Activated CD4-positive, alpha-beta T cell treated with anti-CD3 and anti-CD28 coated beads for 24 hours (primary cell): ENCODE results near the gene CD68.
"Not testable (repeated sequence)": the region's sequence is repeated elsewhere in the genome, so short reads cannot be mapped to it uniquely, and the experiment has no call there.

ENCODE experiments used
- DNase-seq, 2 donors: peaks; one replicate each; pipeline ENCODE4 v3.0.0-alpha.2; 2020; ENCODE audit warnings: low read depth in 2 of 2

The CD68 gene

DNA sequence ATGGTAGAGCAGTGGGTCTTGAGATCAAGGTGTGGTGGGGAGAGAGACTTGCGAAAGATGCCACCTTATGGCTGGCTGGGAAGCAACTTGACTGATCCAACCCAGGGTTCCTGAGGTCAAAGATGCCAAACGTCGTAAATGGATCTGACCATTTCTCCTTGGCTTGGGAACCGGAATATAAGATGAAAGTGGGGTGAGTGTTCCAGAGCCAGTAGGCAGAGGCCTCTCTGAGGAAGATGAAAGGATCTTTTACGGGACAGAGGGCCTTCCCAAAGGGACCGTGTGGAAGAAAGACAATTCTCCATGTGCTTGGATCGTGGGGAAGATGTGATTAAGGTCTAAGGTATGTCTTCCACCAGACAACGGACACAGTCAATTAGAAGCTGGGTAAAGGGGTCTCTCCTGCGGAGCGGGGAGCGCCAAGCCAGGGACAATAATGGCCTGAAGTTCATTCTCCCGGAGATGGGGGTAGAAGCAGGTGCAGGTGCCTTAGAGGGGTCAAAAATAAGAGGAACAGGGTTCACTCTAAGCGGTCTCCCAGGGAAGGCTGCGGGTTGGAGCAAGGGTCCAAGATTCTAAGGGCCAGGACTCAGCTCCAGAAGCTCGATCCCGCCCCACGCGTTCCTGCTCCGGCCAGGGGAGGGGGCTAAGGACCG, 34.5 kb downstream of the CD68 start:
- DNase-seq, result no peak

DNA sequence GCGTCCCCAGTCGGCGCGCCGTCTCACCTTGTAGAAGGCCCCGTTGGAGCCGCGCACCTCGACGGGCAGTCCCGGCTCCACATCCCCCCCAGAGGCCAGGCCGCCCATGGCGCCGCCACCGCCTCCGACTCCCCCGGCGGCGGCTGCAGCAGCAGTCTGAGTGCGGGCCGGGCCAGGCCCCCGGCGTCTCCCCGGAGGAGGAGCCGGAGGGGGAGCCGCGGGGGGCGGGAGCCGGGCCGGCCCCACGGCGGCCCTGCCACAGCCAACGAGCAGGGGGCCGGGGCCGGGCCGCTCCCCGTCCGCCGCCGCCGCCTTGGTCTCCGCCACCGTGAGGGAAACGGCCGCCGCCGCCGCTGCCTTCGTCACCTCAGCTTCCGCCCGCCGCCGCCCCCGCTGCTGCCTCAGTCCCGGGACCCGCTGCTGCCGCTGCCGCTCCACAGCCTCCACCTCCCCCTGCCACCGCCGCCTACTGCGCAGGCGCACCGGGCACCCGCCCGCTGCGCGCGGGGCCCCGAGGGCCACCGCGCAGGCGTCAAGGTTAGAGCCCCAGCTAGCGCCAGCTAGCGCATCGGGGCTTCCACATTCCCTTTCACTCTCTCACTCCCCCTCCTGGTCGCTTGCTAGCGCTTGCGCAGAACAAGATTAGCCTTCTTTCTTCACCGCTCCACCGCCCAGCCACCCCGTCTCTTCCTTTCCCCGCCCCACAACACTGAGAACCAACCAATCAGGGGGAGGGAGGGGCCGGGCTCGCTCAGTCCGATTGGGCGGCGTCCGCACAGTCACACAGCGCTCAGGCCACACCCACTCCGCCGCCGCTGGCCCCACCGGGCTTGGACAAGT, 35.2 kb downstream of the CD68 start, which contains the start of gene FXR2:
Gene FXR2 (minus strand): TSS at position 473 of the 840 bp plus-strand sequence. CDS start 365 bp downstream, at position 108.
- peak; percentile 99 for DNase-seq

- no peak for DNase-seq
Measured at GRCh38 chr17:7615265-7615747, 35.9 kb downstream of the CD68 start.

- no peak for DNase-seq
Measured at GRCh38 chr17:7618608-7619007, 39.2 kb downstream of the CD68 start.

DNA sequence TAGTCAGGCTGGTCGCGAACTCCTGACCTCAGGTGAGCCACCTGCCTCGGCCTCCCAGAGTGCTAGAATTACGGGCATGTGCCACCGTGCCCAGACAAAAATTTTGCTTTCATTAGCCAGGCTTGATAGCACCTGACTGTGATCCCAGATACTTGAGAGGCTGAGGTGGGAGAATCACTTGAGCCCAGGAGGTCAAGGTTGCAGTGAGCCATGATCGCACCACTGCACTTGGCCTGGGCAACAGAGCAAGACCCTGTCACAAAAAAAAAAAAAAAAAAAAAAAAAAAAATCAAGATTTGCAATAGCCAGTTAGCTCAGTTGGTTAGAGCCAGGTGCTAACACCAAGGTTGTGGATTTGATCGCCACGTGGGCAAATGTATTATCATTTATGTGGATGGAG, 41.4 kb downstream of the CD68 start:
- no peak for DNase-seq

DNA sequence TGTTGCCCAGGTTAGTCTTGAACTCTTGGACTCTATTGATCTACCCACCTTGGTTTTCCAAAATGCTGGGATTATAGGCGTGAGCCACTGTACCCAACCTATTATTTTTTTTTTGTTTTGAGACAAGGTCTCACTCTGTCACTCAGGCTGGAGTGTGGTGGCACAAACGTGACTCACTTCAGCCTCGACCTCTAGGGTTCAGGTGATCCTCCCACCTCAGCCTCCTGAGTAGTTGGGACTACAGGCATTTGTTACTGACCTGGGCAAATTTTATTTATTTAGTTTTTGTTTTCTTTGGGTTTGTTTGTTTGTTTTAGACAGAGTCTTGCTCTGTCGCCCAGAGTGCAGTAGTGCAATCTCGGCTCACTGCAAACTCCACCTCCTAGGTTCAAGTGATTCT, 44.2 kb downstream of the CD68 start:
- DNase-seq, result no peak

DNA sequence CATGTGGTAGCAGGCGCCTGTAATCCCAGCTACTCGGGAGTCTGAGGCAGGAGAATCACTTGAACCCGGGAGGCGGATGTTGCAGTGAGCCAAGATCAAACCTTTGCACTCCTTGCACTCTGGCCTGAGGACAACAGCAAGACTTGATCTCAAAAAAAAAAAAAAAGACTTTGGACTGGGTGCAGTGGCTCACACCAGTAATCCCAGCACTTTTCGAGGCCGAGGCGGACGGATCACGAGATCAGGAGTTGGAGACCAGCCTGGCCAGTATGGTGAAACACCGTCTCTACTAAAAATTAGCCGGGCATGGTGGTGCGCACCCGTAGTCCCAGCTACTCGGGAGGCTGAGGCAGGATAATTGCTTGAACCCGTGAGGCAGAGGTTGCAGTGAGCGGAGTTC, 46.3 kb downstream of the CD68 start:
- DNase-seq, result not testable (repeated sequence)

DNA sequence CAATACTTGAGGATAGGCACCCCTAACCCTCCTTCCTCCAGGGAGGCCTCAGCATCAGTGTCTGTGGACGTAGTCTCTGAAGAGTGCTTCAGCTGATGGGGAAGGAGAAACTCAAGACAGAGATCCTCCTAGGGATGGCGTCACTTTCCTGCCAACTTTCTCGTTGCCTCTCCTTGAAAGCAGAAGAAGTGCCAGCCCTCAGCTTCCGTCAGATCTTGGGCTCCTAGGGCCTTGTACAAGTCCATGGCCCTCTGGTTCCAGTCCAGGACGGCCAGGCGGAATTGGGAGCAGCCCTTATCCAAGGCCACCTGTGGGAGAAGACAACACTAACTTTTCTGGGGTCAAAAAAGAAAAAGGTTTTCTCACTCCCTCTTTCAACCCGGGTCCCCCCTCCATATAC, 46.9 kb downstream of the CD68 start:
- no peak for DNase-seq

DNA sequence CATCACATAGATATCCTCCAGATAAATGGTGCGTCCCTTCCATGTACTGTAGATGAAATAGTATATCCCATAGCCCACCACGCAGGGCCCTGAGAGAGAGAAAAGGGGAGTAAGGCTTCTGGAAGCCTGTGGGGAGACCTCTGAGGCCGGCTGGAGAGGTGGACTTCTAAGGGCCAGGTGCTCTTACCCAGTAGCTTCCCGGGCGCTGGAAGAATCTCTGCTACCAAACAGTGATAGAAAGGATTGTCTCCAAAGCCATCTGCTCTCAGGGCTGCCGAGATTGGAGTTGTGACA, 47.5 kb downstream of the CD68 start:
- no peak for DNase-seq

DNA sequence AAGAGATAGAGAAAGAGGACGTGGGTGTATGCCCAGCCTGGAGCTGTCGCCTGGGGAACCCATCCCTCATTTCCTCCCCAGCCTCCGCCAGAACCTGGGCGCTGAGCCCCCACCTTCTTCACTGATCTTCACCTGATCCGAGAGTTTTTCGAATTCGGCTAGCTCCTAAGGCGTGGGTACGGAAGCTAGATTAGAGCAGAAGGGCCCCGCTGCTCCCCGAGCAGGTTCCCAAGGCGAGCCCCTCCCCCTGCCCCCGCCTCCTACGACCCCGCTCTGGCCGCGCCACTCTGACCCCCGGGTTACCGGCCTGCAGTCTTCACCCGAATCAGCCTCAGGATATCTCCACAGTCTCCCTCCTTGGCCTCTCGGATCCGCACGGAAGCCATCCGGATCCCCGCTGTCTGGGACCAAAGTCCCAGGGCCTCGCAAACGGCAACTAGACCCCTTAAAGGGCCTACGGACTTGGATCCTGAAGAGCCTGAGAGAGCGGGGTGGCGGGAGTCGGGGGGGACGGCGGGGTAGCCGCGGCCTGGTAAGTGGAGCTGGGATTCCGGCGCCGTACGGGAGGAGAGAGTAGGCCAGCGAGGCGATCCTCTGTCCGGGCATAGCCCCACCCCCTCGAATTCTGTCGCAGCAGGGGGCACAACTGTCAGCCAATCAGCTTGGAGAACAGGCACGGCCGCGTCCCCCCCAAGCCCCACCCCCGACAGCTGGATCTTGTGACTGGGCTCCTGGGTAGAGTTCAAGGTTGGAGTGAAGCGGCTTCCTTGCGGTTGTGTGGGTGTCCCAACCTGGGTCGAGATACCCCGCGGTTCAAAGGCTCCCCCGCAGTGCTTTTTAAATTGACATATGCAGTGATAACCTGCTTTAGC, 48.0 kb downstream of the CD68 start, which contains the start of gene SAT2:
Gene SAT2 (minus strand): TSS at position 572 of the 872 bp plus-strand sequence. CDS start 186 bp downstream, at position 386.
- DNase-seq, result peak; percentile 71 to 77

DNA sequence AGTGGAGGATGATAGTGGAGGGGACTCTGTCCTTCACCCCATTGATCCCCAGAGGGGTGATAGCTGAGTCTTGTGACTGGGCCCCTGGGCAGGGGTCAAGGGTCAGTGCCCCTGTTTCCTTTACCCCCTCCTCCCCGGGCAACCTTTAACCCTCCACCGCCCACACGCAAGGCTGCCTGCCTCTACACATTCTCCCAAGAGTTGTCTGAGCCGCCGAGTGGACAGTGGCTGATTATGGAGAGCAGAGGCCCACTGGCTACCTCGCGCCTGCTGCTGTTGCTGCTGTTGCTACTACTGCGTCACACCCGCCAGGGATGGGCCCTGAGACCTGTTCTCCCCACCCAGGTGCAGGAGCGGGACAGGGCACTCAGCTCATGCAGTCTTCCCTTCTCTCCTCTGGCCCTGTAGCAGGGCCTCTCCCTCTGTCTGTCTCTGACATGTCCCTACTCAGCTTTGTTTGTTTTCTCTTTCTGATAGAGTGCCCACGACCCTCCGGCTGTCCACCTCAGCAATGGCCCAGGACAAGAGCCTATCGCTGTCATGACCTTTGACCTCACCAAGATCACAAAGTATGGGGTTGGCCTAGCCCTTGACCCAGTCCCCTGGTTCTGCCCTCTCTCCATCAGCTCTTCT, 50.6 kb downstream of the CD68 start, which contains the start of gene SHBG:
Gene SHBG (plus strand): TSS at position 197 of the 633 bp plus-strand sequence. CDS start 38 bp downstream, at position 235.
- no peak for DNase-seq
